Sigmoid colon (tissue), 7 donors: Measurements from ENCODE around the gene OAS1. TPM values are rescaled to one million over a fixed set of nuclear protein-coding genes. Genes with fewer than 3 reads are reported as not detected.
"Not testable (repeated sequence)": the region's sequence is repeated elsewhere in the genome, so short reads cannot be mapped to it uniquely, and the experiment has no call there.

Experiments used
- DNase-seq: peaks from one replicate; pipeline ENCODE4 v3.0.0-alpha.2; 2019
- H3K27ac ChIP-seq, 4 donors: fragments of 200-600 bp; sonication (generic); one replicate each; pipeline ENCODE4 v1.5.1; 2016 to 2019; ENCODE audit warnings: mild to moderate bottlenecking in 1 of 4
- H3K27me3 ChIP-seq, 3 donors: fragments of 200-600 bp; sonication (generic); one replicate each; pipeline ENCODE4 v1.5.1; 2019; ENCODE audit warnings: mild to moderate bottlenecking in 1 of 3
- H3K36me3 ChIP-seq, 4 donors: fragments of 200-600 bp; sonication (generic); one replicate each; pipeline ENCODE4 v1.5.1; 2016 to 2019
- H3K4me1 ChIP-seq, 4 donors: fragments of 200-600 bp; sonication (generic); one replicate each; pipeline ENCODE4 v1.5.1; 2017 to 2019
- H3K4me3 ChIP-seq, 4 donors: fragments of 200-600 bp; sonication (generic); one replicate each; pipeline ENCODE4 v1.5.1; 2017 to 2019; ENCODE audit warnings: mild to moderate bottlenecking in 2 of 4, moderate library complexity in 1 of 4
- H3K9me3 ChIP-seq, 4 donors: fragments of 200-600 bp in 3 of 4; sonication (generic) in 3 of 4; one replicate each; pipeline versions ENCODE4 v1.5.1 to v1.6.1; 2013 to 2019
- CTCF ChIP-seq, 4 experiments: fragments of 450-650 bp in 3 of 4; fragments of 200-600 bp in 1 of 4; IDR thresholded peaks; one replicate each; pipeline ENCODE4 v1.5.1; 2016 to 2019; ENCODE audit warnings: antibody characterized with exemption in 4 of 4, mild to moderate bottlenecking in 3 of 4, moderate library complexity in 2 of 4
- EP300 ChIP-seq, 4 donors: sonication (generic); formaldehyde crosslinking; IDR thresholded peaks; one replicate each; pipeline ENCODE4 v1.6.1; 2017; ENCODE audit warnings: antibody characterized with exemption in 4 of 4
- POLR2A ChIP-seq, 2 donors: fragments of 450-650 bp; IDR thresholded peaks; one replicate each; pipeline ENCODE4 v1.6.1; 2016; ENCODE audit warnings: antibody characterized with exemption in 2 of 2, mild to moderate bottlenecking in 2 of 2, moderate library complexity in 2 of 2
- POLR2AphosphoS5 ChIP-seq, 4 donors: sonication (generic); formaldehyde crosslinking; IDR thresholded peaks; one replicate each; pipeline ENCODE4 v1.6.1; 2017; ENCODE audit warnings: antibody characterized with exemption in 4 of 4
- WGBS, 2 donors: extraction: QIAGEN DNeasy Blood & Tissue Kit; methylation state at CpG; one replicate each; pipeline ENCODE4 v1.1.7; 2013; 5-methylcytosine and 5-hydroxymethylcytosine counted together
- intact Hi-C: fragments of 100-400 bp; cut with DNase I; formaldehyde crosslinking; loops from one replicate; pipeline ENCODE4 v1.15.1; 2023
- polyA plus RNA-seq, 3 donors: library from polyadenylated mRNA; stranded (reverse); fragments of 200-250 nt; gene quantifications; one replicate each; pipeline ENCODE4 v1.2.3, GENCODE V29; 2013
- total RNA-seq, 4 donors: library from RNA; depleted of rRNA; stranded (reverse); fragments of >200 nt; gene quantifications; one replicate each; pipeline ENCODE4 v1.1.0, GENCODE V29; 2016
- donor health status: healthy with polysubstance abuse.
- donor health status: Bipolar disorder and iron deficiency.
- donor health status: healthy.

The OAS1 gene
- total and polyA plus RNA-seq, 7 donors = 8.9 to 259 (median 18.5) TPM

DNA sequence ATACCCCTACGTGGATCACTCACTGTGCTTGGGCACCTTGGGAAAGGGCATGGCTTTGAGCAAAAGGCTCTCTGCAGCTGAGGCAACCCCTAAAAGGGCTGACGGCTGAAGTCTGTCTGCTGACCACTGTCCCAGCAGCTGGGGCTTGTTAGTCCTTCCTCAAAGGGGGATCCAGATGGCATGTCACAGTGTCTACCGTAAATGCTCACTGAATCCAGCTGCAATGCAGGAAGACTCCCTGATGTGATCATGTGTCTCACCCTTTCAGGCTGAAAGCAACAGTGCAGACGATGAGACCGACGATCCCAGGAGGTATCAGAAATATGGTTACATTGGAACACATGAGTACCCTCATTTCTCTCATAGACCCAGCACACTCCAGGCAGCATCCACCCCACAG is 12.4 kb downstream of the OAS1 start:
- DNase-seq = no peak
- no peaks in the 10 kb centered on the region for H3K9me3 ChIP-seq
- no peak overlapping the region for H3K4me3 ChIP-seq
- H3K36me3 ChIP-seq = peaks cover 0 to 31% (median 2%) of the 10 kb centered on the region in 4 donors
- no peaks in the 10 kb centered on the region for H3K4me1 ChIP-seq
- no peaks in the 10 kb centered on the region for H3K27me3 ChIP-seq
- WGBS, 2 donors = 85 to 95% methylated on average over 6 of the region's 6 CpGs
- H3K27ac ChIP-seq = no peak overlapping the region
- intact Hi-C loops = no loop called here
- no peak for TF ChIP-seq POLR2A (IDR thresholded peaks at IDR 0.05)
- TF ChIP-seq CTCF (IDR thresholded peaks at IDR 0.05) = no peak
- no peak for TF ChIP-seq POLR2AphosphoS5 (IDR thresholded peaks at IDR 0.05)
- TF ChIP-seq EP300 (IDR thresholded peaks at IDR 0.05) = no peak

DNA sequence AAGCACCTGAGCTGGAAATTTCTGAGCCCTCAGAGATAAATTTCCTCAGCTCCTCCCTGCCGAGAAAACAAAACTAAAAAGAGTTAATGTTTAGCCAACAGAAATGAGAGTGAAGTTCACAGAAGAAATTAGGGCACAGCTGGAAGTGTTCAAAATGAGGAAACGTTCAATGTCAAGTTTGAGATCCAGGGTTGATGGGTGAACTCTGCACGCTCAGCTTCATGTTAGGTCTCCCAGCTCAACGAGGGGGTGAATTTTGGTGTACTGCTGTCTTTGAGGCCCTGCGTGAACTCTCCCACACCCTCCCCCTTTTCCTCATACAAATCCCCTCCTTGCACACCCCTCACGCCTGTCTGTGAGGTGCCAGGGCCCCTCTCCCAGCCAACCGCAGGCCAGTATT is 18.2 kb downstream of the OAS1 start:
- Histone ChIP-seq H3K9me3 (no peaks in the 10 kb centered on the region), H3K4me3 (no peak overlapping the region), H3K27ac (no peak overlapping the region), H3K27me3 (no peaks in the 10 kb centered on the region), H3K4me1 (no peaks in the 10 kb centered on the region), H3K36me3 (peaks cover 0 to 4% (median 0%) of the 10 kb centered on the region in 4 donors)
- no peak for TF ChIP-seq POLR2A (IDR thresholded peaks at IDR 0.05)
- TF ChIP-seq POLR2AphosphoS5 (IDR thresholded peaks at IDR 0.05) = no peak
- no peak for TF ChIP-seq EP300 (IDR thresholded peaks at IDR 0.05)
- TF ChIP-seq CTCF (IDR thresholded peaks at IDR 0.05) = no peak
- WGBS, 2 donors = 13 to 22% methylated on average over 7 of the region's 7 CpGs
- no peak for DNase-seq
- intact Hi-C loops = no loop called here

DNA sequence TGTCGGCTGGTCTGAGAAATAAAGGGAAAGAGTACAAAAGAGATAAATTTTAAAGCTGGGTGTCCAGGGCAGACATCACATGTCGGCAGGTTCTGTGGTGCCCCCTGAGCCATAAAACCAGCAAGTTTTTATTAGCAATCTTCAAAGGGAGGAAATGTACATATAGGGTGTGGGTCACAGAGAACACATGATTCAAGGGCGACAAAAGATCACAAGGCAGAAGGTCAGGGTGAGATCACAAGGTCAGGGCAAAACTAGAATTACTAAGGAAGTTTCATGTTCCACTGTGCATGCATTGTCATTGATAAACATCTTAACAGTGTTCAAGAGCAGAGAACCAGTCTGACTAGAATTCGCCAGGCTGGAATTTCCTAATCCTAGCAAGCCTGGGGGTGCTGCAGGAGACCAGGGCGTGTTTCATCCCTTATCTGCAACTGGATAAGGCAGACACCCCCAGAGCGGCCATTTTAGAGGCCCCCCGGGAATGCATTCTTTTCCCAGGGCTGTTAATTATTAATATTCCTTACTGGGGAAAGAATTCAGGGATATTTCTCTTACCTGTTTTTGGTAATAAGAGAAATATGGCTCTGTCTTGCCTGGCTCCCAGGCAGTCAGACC is 19.8 kb downstream of the OAS1 start:
- H3K9me3 ChIP-seq = not testable (repeated sequence)

DNA sequence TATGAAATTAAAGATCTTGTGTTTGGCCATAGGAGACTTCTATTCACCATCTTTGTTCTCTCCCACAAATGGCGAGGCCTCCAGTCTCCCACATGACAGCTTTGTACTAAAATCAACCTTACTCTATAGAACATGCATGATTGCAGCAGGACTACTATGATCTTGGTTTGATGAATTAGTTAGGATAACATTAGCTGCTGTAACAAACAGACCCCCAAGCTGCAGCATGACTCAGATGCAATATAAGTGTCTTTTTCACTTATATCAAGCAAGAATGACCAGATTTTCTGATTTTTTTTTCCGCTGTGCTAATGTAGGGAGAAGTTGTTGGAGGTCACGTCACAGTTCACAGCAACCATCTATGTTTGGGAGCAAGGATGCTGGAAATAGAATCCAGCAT is 20.7 kb downstream of the OAS1 start:
- no peaks in the 10 kb centered on the region for H3K4me1 ChIP-seq
- no peaks in the 10 kb centered on the region for H3K27me3 ChIP-seq
- H3K4me3 ChIP-seq = no peak overlapping the region
- no peak overlapping the region for H3K27ac ChIP-seq
- intact Hi-C loops = no loop called here
- H3K36me3 ChIP-seq = peaks cover 0 to 4% (median 0%) of the 10 kb centered on the region in 4 donors
- TF ChIP-seq POLR2AphosphoS5 (IDR thresholded peaks at IDR 0.05) (no peak), POLR2A (IDR thresholded peaks at IDR 0.05) (no peak), EP300 (IDR thresholded peaks at IDR 0.05) (no peak), CTCF (IDR thresholded peaks at IDR 0.05) (no peak)
- DNase-seq = no peak
- WGBS, 2 donors = 63 to 78% methylated on average over 3 of the region's 3 CpGs
- H3K9me3 ChIP-seq = no peaks in the 10 kb centered on the region

More for the DNA sequence above, 19.8 kb downstream of the OAS1 start:
- H3K36me3 ChIP-seq, H3K4me3 ChIP-seq, H3K4me1 ChIP-seq, intact Hi-C loops, DNase-seq, H3K27me3 ChIP-seq, H3K27ac ChIP-seq: not testable (repeated sequence)
- 39 to 49% methylated on average over 7 of the region's 7 CpGs for WGBS, 2 donors

DNA sequence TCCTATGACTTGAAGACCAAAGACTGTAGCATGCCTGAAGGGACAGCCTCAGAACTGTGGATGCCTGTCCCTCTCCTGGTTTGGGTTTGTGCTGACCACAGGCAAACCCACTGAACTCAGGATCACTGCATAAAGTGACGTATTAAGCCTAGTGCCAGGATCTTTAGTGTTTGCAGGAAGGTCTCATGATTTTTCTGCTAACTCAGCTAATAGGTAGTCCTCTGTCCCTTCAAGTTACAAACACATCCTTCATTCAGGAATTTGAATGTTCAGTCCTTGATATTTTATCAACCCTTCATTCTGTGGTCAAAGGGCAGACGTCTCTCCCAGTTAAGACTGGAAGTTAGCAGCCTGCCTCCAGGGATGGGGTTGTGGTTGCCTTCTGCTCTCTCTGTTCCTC is 21.2 kb downstream of the OAS1 start:
- Histone ChIP-seq H3K4me1 (no peaks in the 10 kb centered on the region), H3K27ac (no peak overlapping the region), H3K4me3 (no peak overlapping the region), H3K27me3 (no peaks in the 10 kb centered on the region), H3K36me3 (peaks cover 0 to 4% (median 0%) of the 10 kb centered on the region in 4 donors), H3K9me3 (no peaks in the 10 kb centered on the region)
- TF ChIP-seq POLR2A (IDR thresholded peaks at IDR 0.05) (no peak), POLR2AphosphoS5 (IDR thresholded peaks at IDR 0.05) (no peak), EP300 (IDR thresholded peaks at IDR 0.05) (no peak), CTCF (IDR thresholded peaks at IDR 0.05) (no peak)
- no peak for DNase-seq
- WGBS, 2 donors = 49 to 79% methylated on average over 2 of the region's 2 CpGs
- intact Hi-C loops = no loop called here
